Gastrocnemius medialis (tissue), 4 donors: ENCODE measurements around the gene FLT4. TPM values are rescaled to one million over a fixed set of nuclear protein-coding genes. Genes with fewer than 3 reads are reported as not detected.

Experiments
- ATAC-seq, 2 donors: fragments of 150-250 bp; one replicate each; pipeline ENCODE4 v1.9.1; 2016
- DNase-seq, 2 donors: peaks; one replicate each; pipeline ENCODE4 v3.0.0-alpha.2; 2019
- H3K27ac ChIP-seq, 4 donors: fragments of 200-600 bp; sonication (generic); 1 replicate in 1 of 4; 2 replicates in 3 of 4; pipeline ENCODE4 v1.5.1; 2016 to 2018; ENCODE audit warnings: mild to moderate bottlenecking in 2 of 4, moderate library complexity in 1 of 4
- H3K27me3 ChIP-seq, 3 donors: fragments of 200-600 bp; sonication (generic) in 2 of 3; 1 replicate in 1 of 3; 2 replicates in 2 of 3; pipeline versions ENCODE4 v1.5.1 to v1.6.0; 2016 to 2019; ENCODE audit warnings: mild to moderate bottlenecking in 1 of 3, moderate library complexity in 1 of 3
- H3K36me3 ChIP-seq, 2 donors: fragments of 200-600 bp; sonication (generic) in 1 of 2; one replicate each; pipeline ENCODE4 v1.5.1; 2017 to 2018
- H3K4me1 ChIP-seq, 2 donors: fragments of 200-600 bp; sonication (generic) in 1 of 2; one replicate each; pipeline ENCODE4 v1.5.1; 2016 to 2017; ENCODE audit warnings: mild to moderate bottlenecking in 2 of 2
- H3K4me3 ChIP-seq, 4 donors: fragments of 200-600 bp; sonication (generic) in 3 of 4; 1 replicate in 1 of 4; 2 replicates in 3 of 4; pipeline ENCODE4 v1.5.1; 2016 to 2019; ENCODE audit warnings: mild to moderate bottlenecking in 2 of 4
- H3K9me3 ChIP-seq, 3 donors: fragments of 200-600 bp; sonication (generic) in 2 of 3; 1 replicate in 1 of 3; 2 replicates in 2 of 3; pipeline ENCODE4 v1.5.1; 2016 to 2019
- CTCF ChIP-seq, 5 experiments: fragments of 450-650 bp in 3 of 5; fragments of 200-600 bp in 2 of 5; sonication (generic) in 2 of 5; IDR thresholded peaks in 4 of 5; conservative IDR thresholded peaks in 1 of 5; 1 replicate in 4 of 5; 2 replicates in 1 of 5; pipeline ENCODE4 v1.5.1; 2016 to 2019; ENCODE audit warnings: antibody characterized with exemption in 5 of 5, mild to moderate bottlenecking in 3 of 5, moderate library complexity in 3 of 5
- POLR2A ChIP-seq, 2 donors: fragments of 450-650 bp; IDR thresholded peaks; one replicate each; pipeline ENCODE4 v1.6.1; 2017; ENCODE audit warnings: antibody characterized with exemption in 2 of 2, mild to moderate bottlenecking in 2 of 2, moderate library complexity in 2 of 2
- in situ Hi-C, 4 donors: fragments of 200-750 bp; cut with MboI; loops; one replicate each; pipeline versions ENCODE4 v1.15.0 to v1.8.0; 2017; ENCODE audit warnings: low sequenced_read_pairs in 4 of 4
- intact Hi-C: fragments of 100-400 bp; cut with DNase I; formaldehyde crosslinking; loops from one replicate; pipeline ENCODE4 v1.15.1; 2023; ENCODE audit warnings: low total_unique reads
- total RNA-seq, 4 donors: library from RNA; depleted of rRNA; stranded (reverse); fragments of >200 nt; gene quantifications; one replicate each; pipeline versions ENCODE4 v1.1.0 to v1.2.3, GENCODE V29; 2016

FLT4 gene
- total RNA-seq, 4 donors from 2014 or later = 2.6 to 4.7 (median 2.9) TPM

- intact Hi-C loops (no loop called here), in situ Hi-C loops (no loop called here)
- TF ChIP-seq CTCF (IDR thresholded peaks at IDR 0.05 in 4 of 5, conservative IDR thresholded peaks at IDR 0.05 in 1 of 5) = no peak
- no peak for DNase-seq
- no peaks in the 10 kb centered on the region for H3K27me3 ChIP-seq
- no peaks in the 10 kb centered on the region for H3K9me3 ChIP-seq
- H3K4me1 ChIP-seq = no peaks in the 10 kb centered on the region
- no peak overlapping the region for H3K27ac ChIP-seq
- ATAC-seq = no peak
- H3K4me3 ChIP-seq = no peak overlapping the region
- H3K36me3 ChIP-seq = no peaks in the 10 kb centered on the region
Measured at GRCh38 chr5:180632768-180633167, 16.6 kb downstream of the FLT4 start.

GRCh38 chr5:180631549-180632383 is 17.6 kb downstream of the FLT4 start:
- in situ Hi-C loops (no loop called here), intact Hi-C loops (no loop called here)
- Histone ChIP-seq H3K36me3 (no peaks in the 10 kb centered on the region), H3K4me1 (no peaks in the 10 kb centered on the region), H3K27me3 (no peaks in the 10 kb centered on the region), H3K9me3 (no peaks in the 10 kb centered on the region), H3K4me3 (no peak overlapping the region), H3K27ac (no peak overlapping the region)
- no peak for TF ChIP-seq POLR2A (IDR thresholded peaks at IDR 0.05)
- no peak for TF ChIP-seq CTCF (IDR thresholded peaks at IDR 0.05 in 4 of 5, conservative IDR thresholded peaks at IDR 0.05 in 1 of 5)
- ATAC-seq (no peak), DNase-seq (no peak)

- no peaks in the 10 kb centered on the region for H3K36me3 ChIP-seq
- no peaks in the 10 kb centered on the region for H3K27me3 ChIP-seq
- no peak overlapping the region for H3K4me3 ChIP-seq
- TF ChIP-seq POLR2A (IDR thresholded peaks at IDR 0.05) = no peak
- no peak for TF ChIP-seq CTCF (IDR thresholded peaks at IDR 0.05 in 4 of 5, conservative IDR thresholded peaks at IDR 0.05 in 1 of 5)
- no peaks in the 10 kb centered on the region for H3K9me3 ChIP-seq
- DNase-seq = no peak
- no peak for ATAC-seq
- in situ Hi-C loops = no loop called here
- intact Hi-C loops = no loop called here
- H3K27ac ChIP-seq = no peak overlapping the region
- H3K4me1 ChIP-seq = no peaks in the 10 kb centered on the region
Measured at GRCh38 chr5:180630426-180630825, 19.0 kb downstream of the FLT4 start.

- Histone ChIP-seq H3K4me1 (no peaks in the 10 kb centered on the region), H3K27ac (no peak overlapping the region), H3K27me3 (no peaks in the 10 kb centered on the region), H3K9me3 (no peaks in the 10 kb centered on the region), H3K36me3 (no peaks in the 10 kb centered on the region), H3K4me3 (no peak overlapping the region)
- no peak for TF ChIP-seq POLR2A (IDR thresholded peaks at IDR 0.05)
- no peak for TF ChIP-seq CTCF (IDR thresholded peaks at IDR 0.05 in 4 of 5, conservative IDR thresholded peaks at IDR 0.05 in 1 of 5)
- DNase-seq (no peak), ATAC-seq (no peak)
- in situ Hi-C loops = no loop called here
- intact Hi-C loops = no loop called here
Measured at GRCh38 chr5:180629831-180630382, 19.5 kb downstream of the FLT4 start.
